ENCODE data around the gene ACO2.

ACO2 gene

DNA sequence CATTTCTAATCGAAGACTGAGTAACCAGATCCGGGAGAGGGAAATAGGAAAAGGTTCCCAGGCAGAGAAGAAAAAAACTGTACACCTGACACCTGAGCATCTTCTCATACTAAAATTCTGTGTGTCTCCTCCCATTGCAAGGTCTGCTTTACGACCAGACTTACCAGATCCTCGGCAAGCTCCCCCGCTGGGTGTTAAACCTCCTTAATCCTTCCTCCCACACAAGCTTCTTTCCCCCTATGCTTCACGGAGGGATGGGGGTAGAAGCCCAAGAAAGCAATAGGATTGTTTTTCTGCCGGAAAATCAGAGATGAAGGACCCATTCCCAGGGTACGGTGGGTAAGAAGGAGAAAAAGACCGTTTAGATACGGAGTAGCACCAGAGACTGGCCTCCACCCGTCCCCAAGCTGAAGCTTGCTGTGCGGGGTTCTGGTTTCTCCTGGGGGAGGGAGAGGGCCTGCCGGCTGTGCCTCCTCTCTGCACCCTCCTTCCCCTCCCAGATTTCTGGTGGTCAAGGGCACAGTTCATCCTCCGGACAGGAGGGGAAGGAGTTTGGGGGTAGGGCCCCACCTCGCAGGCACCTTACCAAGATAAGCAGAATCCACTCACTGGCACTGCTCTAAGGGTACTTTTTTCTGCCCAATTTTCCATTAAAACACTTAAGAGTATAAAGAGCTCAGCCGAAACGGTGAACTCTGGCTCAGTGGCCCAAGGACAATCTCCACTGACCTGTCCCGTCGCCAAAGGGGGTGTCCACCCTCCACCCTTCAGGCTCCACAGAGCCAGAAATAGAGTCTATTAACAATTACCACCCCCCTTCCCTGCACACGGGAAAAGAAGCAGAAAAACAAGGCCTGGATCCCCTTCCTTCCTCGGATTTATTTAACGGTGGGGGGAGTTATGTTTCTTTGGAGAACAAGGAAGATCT, 23.5 kb upstream of the ACO2 start:
- TF ChIP-seq, protein P1, sequence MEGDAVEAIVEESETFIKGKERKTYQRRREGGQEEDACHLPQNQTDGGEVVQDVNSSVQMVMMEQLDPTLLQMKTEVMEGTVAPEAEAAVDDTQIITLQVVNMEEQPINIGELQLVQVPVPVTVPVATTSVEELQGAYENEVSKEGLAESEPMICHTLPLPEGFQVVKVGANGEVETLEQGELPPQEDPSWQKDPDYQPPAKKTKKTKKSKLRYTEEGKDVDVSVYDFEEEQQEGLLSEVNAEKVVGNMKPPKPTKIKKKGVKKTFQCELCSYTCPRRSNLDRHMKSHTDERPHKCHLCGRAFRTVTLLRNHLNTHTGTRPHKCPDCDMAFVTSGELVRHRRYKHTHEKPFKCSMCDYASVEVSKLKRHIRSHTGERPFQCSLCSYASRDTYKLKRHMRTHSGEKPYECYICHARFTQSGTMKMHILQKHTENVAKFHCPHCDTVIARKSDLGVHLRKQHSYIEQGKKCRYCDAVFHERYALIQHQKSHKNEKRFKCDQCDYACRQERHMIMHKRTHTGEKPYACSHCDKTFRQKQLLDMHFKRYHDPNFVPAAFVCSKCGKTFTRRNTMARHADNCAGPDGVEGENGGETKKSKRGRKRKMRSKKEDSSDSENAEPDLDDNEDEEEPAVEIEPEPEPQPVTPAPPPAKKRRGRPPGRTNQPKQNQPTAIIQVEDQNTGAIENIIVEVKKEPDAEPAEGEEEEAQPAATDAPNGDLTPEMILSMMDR (IDR thresholded peaks at IDR 0.05) = no peak
- Mint-ChIP-seq H3K4me3 (peak overlapping the region; percentile 98), H3K9me3 (no peaks in the 10 kb centered on the region), H3K4me1 (peaks cover 34% of the 10 kb centered on the region), H3K27ac (peak overlapping the region; percentile 99), H3K36me3 (ENCODE audit: low read depth) (peaks cover 27% of the 10 kb centered on the region), H3K27me3 (ENCODE audit: low read depth, poor library complexity) (peaks cover 2% of the 10 kb centered on the region)
- DNase-seq = peak; percentile 23

DNA sequence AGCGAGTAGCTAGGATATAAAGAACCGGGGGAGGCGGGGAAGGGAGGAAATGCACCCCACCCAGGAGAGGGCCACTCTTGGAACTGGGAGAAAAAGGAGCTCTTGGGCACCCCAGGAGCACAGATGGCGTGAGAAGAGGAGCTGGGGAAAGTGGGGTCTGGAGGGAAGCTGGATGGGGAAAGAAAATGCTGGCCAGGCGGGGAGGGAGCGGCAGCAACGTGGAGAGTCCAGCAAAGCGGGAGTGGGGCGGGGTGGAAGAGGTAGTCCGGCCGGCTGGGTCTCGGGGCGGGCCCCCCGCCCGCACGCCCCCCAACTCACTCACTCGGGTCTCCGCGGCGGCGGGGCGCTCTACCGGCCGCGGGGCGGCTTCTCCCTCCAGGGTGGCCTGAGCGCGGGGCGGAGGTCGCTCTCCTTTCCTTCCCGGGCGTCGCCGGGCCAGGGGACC, 22.8 kb upstream of the ACO2 start:
- Mint-ChIP-seq H3K4me3 (peak overlapping the region; percentile 98), H3K4me1 (peaks cover 34% of the 10 kb centered on the region), H3K27me3 (ENCODE audit: low read depth, poor library complexity) (peaks cover 2% of the 10 kb centered on the region), H3K36me3 (ENCODE audit: low read depth) (peaks cover 22% of the 10 kb centered on the region), H3K9me3 (no peaks in the 10 kb centered on the region), H3K27ac (peak overlapping the region; percentile 100)
- no peak for DNase-seq
- TF ChIP-seq, protein P1 (IDR thresholded peaks at IDR 0.05) = no peak

DNA sequence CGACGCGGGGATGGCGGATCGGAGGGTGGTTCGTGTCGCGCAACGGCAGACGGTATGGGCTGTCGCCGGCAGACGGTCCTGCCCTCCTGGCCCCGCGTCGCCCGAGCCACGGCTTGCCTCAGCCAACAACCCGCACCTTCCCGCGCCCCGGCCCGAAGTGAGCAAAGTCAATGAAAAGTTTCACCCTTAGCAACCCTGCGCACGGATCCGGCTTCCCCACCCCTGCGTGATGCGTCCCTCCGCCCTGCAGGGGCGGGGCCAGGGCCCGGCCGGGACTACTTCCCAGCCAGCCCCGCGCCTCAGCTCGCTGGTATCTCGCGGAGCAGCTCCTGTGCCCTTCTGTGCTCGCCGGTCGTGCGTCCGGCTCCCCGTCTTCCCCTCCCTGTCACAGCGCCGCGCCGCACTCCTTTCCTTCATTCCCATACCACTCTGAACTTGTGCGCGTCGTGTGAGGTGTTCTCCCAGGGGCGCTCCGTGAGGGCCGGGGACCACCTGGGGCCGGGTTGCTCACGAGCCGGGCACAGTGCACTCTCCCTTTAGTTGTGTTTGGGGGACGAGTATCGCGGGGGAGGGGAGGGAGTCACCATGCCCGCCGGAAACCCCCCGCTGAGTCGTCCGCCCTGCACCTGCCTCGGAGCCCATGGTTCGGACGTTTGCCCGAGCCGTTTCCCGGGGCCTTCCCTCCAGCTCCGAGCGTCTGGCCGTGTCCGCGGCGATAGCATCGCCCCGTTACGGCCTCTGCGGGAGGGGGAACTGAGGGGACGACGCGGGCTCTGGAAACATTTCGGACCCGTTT, 22.1 kb upstream of the ACO2 start, which contains the start of gene TOB2:
Gene TOB2, minus strand, starts transcription at position 163 of the 796 bp plus-strand sequence. CDS start 9,456 bp downstream, outside the sequence.
- Mint-ChIP-seq H3K4me3 (peak within 1 kb of the TSS; percentile 98), H3K9me3 (no peaks in the 10 kb centered on the region), H3K4me1 (peaks cover 34% of the 10 kb centered on the region), H3K27me3 (ENCODE audit: low read depth, poor library complexity) (peaks cover 2% of the 10 kb centered on the region), H3K27ac (peak within 1 kb of the TSS; percentile 100), H3K36me3 (ENCODE audit: low read depth) (peaks cover 18% of the 10 kb centered on the region)
- DNase-seq = peak; percentile 95
- TF ChIP-seq, protein P1 (IDR thresholded peaks at IDR 0.05) = no peak

DNA sequence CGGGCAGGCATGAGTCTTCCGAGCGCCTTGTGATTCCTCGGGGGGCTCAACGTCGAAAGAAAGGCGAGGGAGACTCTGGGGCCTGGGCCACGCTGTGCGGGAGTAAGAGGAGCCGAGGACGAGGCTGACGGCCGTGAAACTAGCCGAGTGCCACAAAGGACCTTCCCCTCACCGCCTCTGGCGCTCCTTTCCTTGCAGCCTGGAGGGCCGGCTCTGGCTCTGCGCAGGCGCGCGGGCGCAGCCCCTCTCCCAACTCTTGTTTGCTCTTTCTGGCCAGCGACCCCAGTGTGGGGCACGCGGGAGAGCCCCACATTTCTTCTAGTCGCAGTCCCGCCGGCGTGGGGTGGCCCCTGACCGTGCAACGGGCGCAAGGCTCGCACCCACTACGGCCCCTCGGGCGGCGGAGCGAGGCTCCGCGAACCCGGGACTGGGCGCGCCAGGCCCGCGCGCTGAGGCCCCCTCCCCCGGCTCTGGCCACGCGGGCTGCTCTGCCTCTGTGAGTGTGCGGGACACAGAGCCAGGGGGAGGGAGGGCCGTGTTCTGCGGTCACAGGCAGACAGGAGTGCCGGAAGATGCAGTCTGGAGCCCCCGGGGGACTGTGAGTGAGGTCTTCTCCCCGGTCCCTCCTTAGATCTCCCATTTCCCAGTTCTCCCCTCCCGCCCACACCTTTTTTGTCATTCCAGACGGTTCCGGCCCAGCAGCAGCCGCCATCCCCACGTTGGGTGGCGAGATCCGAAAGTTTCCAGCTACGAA, 21.3 kb upstream of the ACO2 start:
- H3K27ac Mint-ChIP-seq = peak overlapping the region; percentile 100
- peaks cover 2% of the 10 kb centered on the region for H3K27me3 Mint-ChIP-seq (ENCODE audit: low read depth, poor library complexity)
- peak overlapping the region; percentile 98 for H3K4me3 Mint-ChIP-seq
- H3K9me3 Mint-ChIP-seq = no peaks in the 10 kb centered on the region
- peak; percentile 77 for DNase-seq
- H3K36me3 Mint-ChIP-seq (ENCODE audit: low read depth) = peaks cover 12% of the 10 kb centered on the region
- H3K4me1 Mint-ChIP-seq = peaks cover 27% of the 10 kb centered on the region
- TF ChIP-seq, protein P1 (IDR thresholded peaks at IDR 0.05) = no peak

DNA sequence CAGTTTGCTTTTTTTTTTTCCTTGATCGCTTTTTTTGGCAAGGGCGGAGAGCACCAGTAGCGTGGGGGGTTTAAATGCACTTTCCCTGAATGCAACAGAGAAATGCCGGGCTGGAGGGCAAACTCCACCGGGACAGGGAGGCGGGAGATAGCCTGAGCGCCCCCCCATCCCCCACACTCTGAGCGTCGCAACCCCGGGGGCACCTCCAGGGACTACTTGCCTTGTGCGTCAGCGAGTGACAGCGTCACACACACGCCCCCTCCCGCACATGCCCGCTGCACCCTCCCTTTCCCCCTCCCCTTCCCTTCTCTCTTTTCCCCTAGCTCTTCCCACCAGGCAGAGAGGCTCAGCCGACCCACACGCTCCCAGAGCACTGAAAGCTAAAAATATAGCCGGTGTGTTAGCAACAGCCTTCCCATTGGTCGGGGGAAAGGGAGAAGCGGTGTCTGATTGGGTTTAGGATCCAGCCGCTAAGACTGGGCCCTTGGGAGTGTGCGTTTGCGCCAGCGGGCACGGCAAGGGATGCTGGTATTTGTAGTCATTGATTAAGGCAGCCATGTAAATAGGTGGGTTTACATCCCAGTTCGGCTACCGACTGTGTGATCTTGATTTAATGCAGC, 20.6 kb upstream of the ACO2 start:
- Mint-ChIP-seq H3K27ac (peak overlapping the region; percentile 100), H3K9me3 (no peaks in the 10 kb centered on the region), H3K36me3 (ENCODE audit: low read depth) (peaks cover 9% of the 10 kb centered on the region), H3K4me3 (peak overlapping the region; percentile 98), H3K4me1 (peaks cover 20% of the 10 kb centered on the region), H3K27me3 (ENCODE audit: low read depth, poor library complexity) (peaks cover 2% of the 10 kb centered on the region)
- DNase-seq = peak; percentile 89
- TF ChIP-seq, protein P1 (IDR thresholded peaks at IDR 0.05) = no peak
